HG03378 (cell line): Measurements from ENCODE around the gene NUDT21.

Experiments
- ATAC-seq: cut with Tn5 transposase; IDR thresholded peaks from one replicate; pipeline ENCODE4 v1.9.1; 2021; ENCODE audit warnings: mild to moderate bottlenecking, moderate library complexity; ENCODE audit not compliant: unreplicated experiment

NUDT21 gene

GRCh38 chr16:56463153-56463552 lies 12.0 kb upstream of the NUDT21 start:
- no peak for ATAC-seq

- no peak for ATAC-seq
These were observed 11.1 kb upstream of the NUDT21 start for GRCh38 chr16:56462064-56462796.

GRCh38 chr16:56460101-56460500 lies 9.0 kb upstream of the NUDT21 start:
- no peak for ATAC-seq

- no peak for ATAC-seq
These were observed 6.9 kb upstream of the NUDT21 start for GRCh38 chr16:56457927-56458470.

GRCh38 chr16:56451753-56452689 lies 889 bp upstream of the NUDT21 start:
- peak; percentile 26 for ATAC-seq

- no peak for ATAC-seq
These were observed 702 bp downstream of the NUDT21 start for GRCh38 chr16:56450275-56450985.

- no peak for ATAC-seq
These were observed 3.1 kb downstream of the NUDT21 start for GRCh38 chr16:56448005-56448404.

GRCh38 chr16:56447286-56447685 lies 3.8 kb downstream of the NUDT21 start:
- ATAC-seq, result no peak

- no peak for ATAC-seq
These were observed 13.1 kb downstream of the NUDT21 start for GRCh38 chr16:56438038-56438437.

- ATAC-seq, result no peak
These were observed 14.9 kb downstream of the NUDT21 start for GRCh38 chr16:56436258-56436657.

- ATAC-seq, result no peak
These were observed 23.0 kb downstream of the NUDT21 start for GRCh38 chr16:56428091-56428490.

GRCh38 chr16:56426585-56426984 lies 24.5 kb downstream of the NUDT21 start:
- ATAC-seq, result no peak

GRCh38 chr16:56425439-56425832 lies 25.7 kb downstream of the NUDT21 start, which contains the start of gene AMFR:
Gene AMFR, minus strand, starts transcription at chr16:56425545. Its CDS starts 218 bp downstream, at chr16:56425327.
- ATAC-seq, result peak; percentile 40

GRCh38 chr16:56424791-56425438 lies 26.2 kb downstream of the NUDT21 start:
- peak; percentile 7 for ATAC-seq

GRCh38 chr16:56424404-56424764 lies 26.7 kb downstream of the NUDT21 start:
- ATAC-seq, result no peak

GRCh38 chr16:56423584-56424403 lies 27.3 kb downstream of the NUDT21 start:
- peak; percentile 33 for ATAC-seq

GRCh38 chr16:56422896-56423441 lies 28.2 kb downstream of the NUDT21 start:
- ATAC-seq, result no peak

GRCh38 chr16:56421976-56422669 lies 29.0 kb downstream of the NUDT21 start:
- no peak for ATAC-seq

- no peak for ATAC-seq
These were observed 29.8 kb downstream of the NUDT21 start for GRCh38 chr16:56421313-56421712.
